GM19397 (cell line): Measurements from ENCODE around the gene CFAP65.
A peak's percentile ranks its signal among the peaks of the same experiment; 100 is the strongest.

Experiments
- ATAC-seq: cut with Tn5 transposase; IDR thresholded peaks from one replicate; pipeline ENCODE4 v1.9.1; 2021; ENCODE audit warnings: mild to moderate bottlenecking, moderate library complexity; ENCODE audit not compliant: unreplicated experiment

The CFAP65 gene

GRCh38 chr2:219034823-219035222, 6.5 kb downstream of the CFAP65 start:
- no peak for ATAC-seq

DNA sequence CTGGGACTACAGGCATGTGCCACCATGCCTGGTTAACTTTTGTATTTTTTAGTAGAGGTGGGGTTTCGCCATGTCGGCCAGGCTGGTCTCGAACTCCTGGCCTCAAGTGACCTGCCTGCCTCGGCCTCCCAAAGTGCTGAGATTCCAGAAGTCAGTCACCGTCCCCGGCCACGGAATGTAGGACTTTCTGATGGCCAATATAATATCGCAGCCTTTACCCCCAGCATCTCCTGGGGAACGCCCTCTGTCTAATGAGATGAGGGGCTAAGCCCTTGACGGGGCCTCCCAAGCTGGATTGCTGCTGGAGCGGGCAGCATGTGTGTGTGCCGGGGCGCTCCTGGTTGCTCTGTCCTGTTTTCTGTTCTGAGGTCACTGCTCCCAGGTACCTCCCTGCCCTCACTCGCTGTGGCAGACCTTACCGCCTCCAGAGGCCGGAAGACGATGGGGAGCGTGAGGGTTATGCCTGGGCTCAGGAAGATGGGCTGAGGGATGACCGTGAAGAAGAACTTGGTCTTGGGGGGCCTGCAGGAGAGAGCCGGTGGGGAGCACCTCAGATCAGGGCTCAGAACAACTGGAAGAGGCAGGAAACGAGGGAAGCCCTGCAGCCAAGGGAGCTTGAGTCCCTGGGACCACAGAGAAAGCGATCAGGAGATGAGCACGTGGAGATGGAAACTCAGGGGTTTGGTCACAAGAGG, 9.1 kb downstream of the CFAP65 start:
- ATAC-seq, result no peak

GRCh38 chr2:219031005-219031738, 10.1 kb downstream of the CFAP65 start:
- ATAC-seq, result no peak

GRCh38 chr2:219030177-219030940, 11.0 kb downstream of the CFAP65 start:
- ATAC-seq, result no peak

- ATAC-seq, result peak; percentile 65
These were observed 11.5 kb downstream of the CFAP65 start for GRCh38 chr2:219029829-219030165.

GRCh38 chr2:219028996-219029828, 12.1 kb downstream of the CFAP65 start:
- ATAC-seq, result no peak

DNA sequence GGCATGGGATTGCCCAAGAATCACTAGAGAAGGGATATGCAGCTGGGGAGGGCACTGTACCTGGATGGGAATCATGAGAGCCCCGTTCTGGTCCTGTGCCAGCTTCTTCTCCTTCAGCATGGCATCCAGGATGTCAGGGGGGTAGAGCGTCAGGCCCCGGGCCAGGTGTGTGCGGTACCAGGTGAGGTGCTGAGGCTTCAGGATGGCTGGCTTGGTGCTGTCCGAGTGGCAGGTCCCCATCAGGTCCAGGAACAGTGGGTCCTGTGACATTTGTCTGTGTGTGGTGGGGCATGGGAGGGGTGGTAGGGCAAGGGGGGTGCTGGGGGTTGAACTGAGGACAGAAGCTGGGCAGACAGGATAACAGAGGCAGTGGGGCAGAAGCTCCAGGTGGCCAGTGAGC, 13.2 kb downstream of the CFAP65 start:
- no peak for ATAC-seq

GRCh38 chr2:219027511-219028055, 13.7 kb downstream of the CFAP65 start:
- no peak for ATAC-seq

DNA sequence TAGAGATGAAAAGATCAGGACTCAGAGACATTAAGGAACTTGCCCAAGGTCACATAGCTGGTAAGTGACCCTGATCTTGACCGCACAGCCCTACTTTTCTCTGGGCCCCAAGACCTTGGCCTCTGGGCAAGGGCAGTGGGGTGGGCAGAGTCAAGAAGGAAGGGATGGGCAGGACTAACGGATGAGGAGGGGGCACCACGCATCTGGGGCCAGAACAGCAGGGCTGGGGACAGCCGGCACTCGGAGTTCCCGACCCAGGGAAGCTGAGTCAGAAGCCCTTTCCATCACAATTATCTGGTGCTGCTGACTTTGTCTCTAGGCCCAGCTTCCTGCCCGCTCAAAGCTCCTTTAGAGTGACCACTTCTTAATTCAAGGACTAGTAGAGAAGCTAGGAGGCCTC, 14.4 kb downstream of the CFAP65 start:
- ATAC-seq, result no peak

DNA sequence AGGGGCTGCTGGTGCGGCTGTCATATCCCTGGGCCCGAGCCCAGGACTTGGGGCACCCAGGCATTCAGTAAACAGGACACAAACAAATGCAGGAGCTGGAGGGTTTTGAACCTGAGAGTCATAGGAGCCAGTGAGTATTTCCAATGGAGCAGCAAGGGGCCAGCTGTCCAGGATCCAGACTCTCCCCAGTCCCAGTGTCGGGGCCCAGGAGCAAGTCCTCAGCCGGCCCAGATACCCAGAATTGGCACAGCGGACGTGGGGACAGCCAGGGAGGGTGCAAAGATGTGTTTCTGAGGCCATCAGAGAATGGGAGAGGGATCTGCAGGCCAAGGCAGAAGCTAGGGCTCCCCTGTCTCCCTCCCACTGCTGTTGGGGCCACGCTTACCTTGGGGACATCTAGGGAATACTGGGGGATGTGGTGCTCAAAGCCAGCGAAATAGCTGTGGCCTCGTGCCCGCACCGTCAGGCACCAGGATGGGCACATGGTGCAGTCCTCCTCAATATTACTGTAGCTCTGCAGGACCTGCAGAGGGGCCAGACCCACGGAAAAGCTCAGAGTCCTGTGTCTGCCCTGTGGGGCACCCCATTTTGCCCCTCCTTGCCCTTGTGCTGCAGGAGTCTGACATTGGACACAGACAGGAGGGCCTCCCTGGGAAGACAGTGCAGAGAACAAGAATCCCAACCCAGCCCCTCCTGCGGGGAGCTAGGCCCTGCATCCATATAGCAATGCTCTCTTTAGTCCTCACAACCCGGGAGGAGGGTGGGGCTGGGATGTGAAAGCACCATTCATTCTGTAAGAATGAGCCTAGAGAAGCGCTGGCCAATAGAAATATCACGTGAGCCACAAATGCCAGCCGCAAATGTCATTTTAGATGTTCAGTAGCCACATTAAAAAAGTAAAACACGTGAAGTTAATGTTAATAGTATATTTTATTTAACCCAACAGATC, 15.4 kb downstream of the CFAP65 start:
- ATAC-seq, result no peak

GRCh38 chr2:219024059-219024458, 17.3 kb downstream of the CFAP65 start:
- ATAC-seq, result no peak

DNA sequence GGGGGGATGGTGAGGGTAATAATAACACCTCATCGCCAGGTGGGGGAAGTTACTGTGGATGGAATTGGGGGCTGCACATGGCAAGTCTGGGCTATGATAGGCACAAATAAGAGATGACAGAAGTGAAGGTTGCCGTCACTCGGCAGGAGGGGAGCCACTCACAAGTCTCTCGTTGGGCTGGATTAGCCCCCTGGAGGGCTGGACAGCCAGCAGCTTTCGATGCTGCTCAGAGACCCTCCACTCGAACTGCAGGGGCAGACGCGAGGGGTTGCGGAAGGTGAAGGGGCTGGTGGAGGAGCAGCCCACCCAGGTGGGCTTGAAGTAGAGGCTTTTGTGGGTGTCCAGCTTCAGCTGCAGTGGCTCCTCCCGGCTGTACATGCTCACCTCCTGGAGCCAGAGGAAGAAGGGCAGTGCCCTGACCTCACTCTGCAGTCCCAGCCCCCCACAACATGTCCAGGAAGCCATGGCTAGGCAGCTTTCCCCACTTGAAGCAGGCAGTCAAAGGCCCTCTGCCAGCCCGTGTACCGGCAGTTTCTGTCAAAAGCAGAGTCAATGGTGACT, 18.2 kb downstream of the CFAP65 start:
- no peak for ATAC-seq

DNA sequence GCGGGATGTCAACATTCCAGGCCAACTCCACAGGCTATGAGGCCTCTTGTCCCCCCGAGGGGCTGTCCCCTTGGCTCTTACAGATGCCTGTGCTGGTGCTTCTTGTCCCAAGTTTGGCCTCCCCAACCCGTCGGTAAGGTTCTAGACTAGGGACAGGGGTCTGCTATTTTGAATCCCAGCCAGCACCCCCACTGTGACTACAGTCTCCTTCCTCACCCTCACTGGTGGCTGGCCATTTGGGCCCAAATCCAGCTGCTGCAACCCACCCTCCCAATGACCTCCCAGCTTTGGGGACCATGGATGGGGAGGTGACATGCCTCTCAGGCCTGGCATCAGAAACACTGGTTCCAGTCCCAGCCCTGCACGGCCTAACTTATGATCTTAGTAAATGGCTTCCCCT, 18.7 kb downstream of the CFAP65 start:
- no peak for ATAC-seq

- ATAC-seq, result no peak
These were observed 19.3 kb downstream of the CFAP65 start for GRCh38 chr2:219022041-219022440.

DNA sequence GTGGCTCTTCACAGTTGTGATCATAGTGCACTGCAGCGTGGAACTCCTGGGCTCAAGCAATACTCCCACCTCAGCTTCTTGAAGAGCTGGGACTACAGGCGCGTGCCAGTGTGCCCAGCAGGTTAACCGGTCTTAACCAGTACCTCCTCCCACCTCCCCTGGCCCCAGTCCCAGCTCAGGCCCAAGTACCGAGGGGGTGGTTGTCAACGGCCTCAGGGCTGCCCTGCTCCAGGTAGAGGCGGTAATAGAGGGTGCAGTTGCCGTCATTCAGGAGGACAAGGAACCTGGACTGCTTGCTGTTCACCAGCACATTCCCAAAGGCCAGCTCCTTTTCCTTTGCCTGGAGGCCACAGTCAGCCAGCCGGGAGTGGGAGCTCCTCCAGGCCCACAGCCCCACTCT, 19.7 kb downstream of the CFAP65 start:
- ATAC-seq, result no peak

GRCh38 chr2:219020604-219021365, 20.5 kb downstream of the CFAP65 start:
- no peak for ATAC-seq

DNA sequence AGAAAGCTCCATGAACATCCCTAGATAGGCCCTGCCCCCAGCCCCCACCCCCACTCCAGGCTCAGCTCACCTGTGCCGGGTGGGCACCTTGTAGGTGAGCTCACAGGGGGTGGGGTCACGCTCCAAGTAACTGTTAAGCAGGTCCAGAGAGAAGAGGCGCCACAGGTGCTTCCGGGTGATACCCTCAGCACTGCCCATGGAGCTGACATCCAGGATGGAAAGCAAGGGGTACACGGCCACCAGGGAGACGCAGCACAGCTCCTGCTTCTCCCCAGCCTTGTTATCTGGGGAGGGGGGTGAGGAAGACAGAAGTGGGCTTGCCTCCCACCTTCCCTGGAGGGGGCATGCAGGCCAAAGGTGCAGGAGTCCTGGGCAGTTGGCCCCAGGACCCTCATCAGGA, 21.9 kb downstream of the CFAP65 start:
- ATAC-seq, result no peak

DNA sequence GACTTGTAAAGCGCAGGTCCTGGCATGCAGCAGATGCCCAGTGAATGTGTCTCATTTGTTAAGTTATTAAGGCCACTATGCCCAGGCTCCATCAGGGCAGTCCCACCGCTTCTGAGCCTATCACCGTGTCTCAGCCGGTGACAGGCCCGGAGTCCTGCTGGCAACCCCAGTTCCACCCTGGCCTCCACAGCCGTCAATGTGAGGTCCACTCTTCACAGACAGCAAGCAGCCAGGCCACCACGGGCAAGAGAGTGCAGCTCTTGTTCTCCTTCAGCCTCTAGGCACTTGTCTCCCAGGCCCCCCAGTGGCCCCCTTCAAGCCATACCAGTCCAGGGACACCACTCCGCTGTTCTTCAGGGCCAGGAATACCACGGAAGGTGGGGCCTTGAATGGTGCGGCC, 22.6 kb downstream of the CFAP65 start:
- ATAC-seq, result no peak

- ATAC-seq, result no peak
These were observed 23.0 kb downstream of the CFAP65 start for GRCh38 chr2:219018286-219018685.
